ENCODE data around the gene RNASE8. TPM values are rescaled to one million over a fixed set of nuclear protein-coding genes. Genes with fewer than 3 reads are reported as not detected.
A peak's percentile ranks its signal among the peaks of the same experiment; 100 is the strongest.

Gene RNASE8
- total RNA-seq, 2 donors from 2014 or later: not detected

- Mint-ChIP-seq H3K4me1 (no peaks in the 10 kb centered on the region), H3K4me3 (no peak overlapping the region)
- H3K36me3 ChIP-seq (ENCODE audit: control insufficient read depth, insufficient read depth, low read length): peaks cover 87% of the 10 kb centered on the region
Observed at GRCh38 chr14:21087294-21088091, 29.9 kb downstream of the RNASE8 start.

DNA sequence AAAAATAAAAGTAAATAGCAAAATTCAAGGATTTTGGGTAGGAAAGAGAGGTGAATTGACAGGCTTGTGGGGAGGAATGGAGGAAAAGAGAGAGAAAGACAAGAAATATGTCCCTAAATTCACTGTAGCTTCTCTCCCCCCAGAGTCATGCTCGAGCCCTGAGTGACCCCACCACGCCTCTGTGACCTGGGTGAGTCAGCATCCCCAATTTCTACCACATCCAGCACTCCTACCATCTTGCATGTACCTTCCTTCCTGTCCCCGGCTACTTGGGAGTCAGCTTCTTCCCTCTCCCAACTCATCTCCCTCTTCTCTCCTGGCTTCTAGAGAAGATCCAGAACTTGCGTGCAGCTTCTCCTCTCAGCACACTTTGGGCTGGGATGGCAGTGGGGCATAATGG, 31.1 kb downstream of the RNASE8 start:
- 96 to 100% methylated on average over 1 to 4 of the region's 4 CpGs for WGBS, 2 experiments (ENCODE audit: insufficient coverage in 1 of 2, insufficient read length in 1 of 2)
- DNase-seq: no peak
- Histone ChIP-seq H3K9ac (ENCODE audit: extremely low read depth, low read length, poor library complexity, severe bottlenecking) (no peak overlapping the region), H3K4me3 (ENCODE audit: low read length) (no peak overlapping the region), H3K9me3 (ENCODE audit: control insufficient read depth, low read length) (no peaks in the 10 kb centered on the region), H3K36me3 (ENCODE audit: control insufficient read depth, insufficient read depth, low read length) (peaks cover 86% of the 10 kb centered on the region), H3K4me1 (ENCODE audit: control insufficient read depth, insufficient read depth, low read length) (peaks cover 10% of the 10 kb centered on the region), H3K27ac (ENCODE audit: low read depth, low read length) (no peak overlapping the region), H3K27me3 (ENCODE audit: control insufficient read depth, insufficient read depth, low read length, poor library complexity, severe bottlenecking) (no peaks in the 10 kb centered on the region)
- Mint-ChIP-seq H3K36me3 (ENCODE audit: low read depth) (peaks cover 71% of the 10 kb centered on the region), H3K9me3 (no peaks in the 10 kb centered on the region), H3K27me3 (ENCODE audit: insufficient read depth) (peaks cover 8% of the 10 kb centered on the region), H3K4me1 (peaks cover 10% of the 10 kb centered on the region), H3K27ac (no peak overlapping the region), H3K4me3 (no peak overlapping the region)
- TF ChIP-seq, protein P1, sequence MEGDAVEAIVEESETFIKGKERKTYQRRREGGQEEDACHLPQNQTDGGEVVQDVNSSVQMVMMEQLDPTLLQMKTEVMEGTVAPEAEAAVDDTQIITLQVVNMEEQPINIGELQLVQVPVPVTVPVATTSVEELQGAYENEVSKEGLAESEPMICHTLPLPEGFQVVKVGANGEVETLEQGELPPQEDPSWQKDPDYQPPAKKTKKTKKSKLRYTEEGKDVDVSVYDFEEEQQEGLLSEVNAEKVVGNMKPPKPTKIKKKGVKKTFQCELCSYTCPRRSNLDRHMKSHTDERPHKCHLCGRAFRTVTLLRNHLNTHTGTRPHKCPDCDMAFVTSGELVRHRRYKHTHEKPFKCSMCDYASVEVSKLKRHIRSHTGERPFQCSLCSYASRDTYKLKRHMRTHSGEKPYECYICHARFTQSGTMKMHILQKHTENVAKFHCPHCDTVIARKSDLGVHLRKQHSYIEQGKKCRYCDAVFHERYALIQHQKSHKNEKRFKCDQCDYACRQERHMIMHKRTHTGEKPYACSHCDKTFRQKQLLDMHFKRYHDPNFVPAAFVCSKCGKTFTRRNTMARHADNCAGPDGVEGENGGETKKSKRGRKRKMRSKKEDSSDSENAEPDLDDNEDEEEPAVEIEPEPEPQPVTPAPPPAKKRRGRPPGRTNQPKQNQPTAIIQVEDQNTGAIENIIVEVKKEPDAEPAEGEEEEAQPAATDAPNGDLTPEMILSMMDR (conservative IDR thresholded peaks at IDR 0.05): no peak

More at GRCh38 chr14:21087294-21088091, 29.9 kb downstream of the RNASE8 start:
- Histone ChIP-seq H3K4me1 (ENCODE audit: control insufficient read depth, insufficient read depth, low read length) (no peaks in the 10 kb centered on the region), H3K4me3 (ENCODE audit: low read length) (no peak overlapping the region), H3K27ac (ENCODE audit: low read depth, low read length) (peak overlapping the region; percentile 78), H3K9me3 (ENCODE audit: control insufficient read depth, low read length) (no peaks in the 10 kb centered on the region), H3K9ac (ENCODE audit: extremely low read depth, low read length, poor library complexity, severe bottlenecking) (no peak overlapping the region), H3K27me3 (ENCODE audit: control insufficient read depth, insufficient read depth, low read length, poor library complexity, severe bottlenecking) (no peaks in the 10 kb centered on the region)
- H3K9me3 Mint-ChIP-seq: no peaks in the 10 kb centered on the region
- WGBS, 2 experiments (ENCODE audit: insufficient coverage in 1 of 2, insufficient read length in 1 of 2): 69 to 83% methylated on average over 12 to 19 of the region's 19 CpGs
- peak; percentile 84 for DNase-seq
- H3K27ac Mint-ChIP-seq: no peak overlapping the region
- TF ChIP-seq, protein P1 (conservative IDR thresholded peaks at IDR 0.05): no peak
- H3K27me3 Mint-ChIP-seq (ENCODE audit: insufficient read depth): no peaks in the 10 kb centered on the region
- H3K36me3 Mint-ChIP-seq (ENCODE audit: low read depth): peaks cover 71% of the 10 kb centered on the region

DNA sequence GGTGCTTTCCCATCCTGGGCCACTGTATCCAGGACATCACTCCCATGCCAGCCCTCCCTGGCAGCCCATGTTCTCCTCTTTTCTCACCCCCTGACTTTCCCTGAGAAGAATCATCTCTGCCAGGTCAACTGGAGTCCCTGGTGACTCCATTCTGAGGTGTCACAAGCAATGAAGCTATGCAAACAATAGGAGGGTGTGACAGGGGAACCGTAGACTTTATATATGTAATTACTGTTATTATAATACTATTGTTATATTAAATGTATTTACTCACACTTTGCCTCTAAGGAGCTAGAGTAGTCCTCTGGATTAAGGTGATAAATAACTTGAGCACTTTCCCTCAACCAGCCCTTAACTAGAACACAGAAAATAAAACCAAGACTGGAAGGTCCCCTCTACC, 31.6 kb downstream of the RNASE8 start:
- Histone ChIP-seq H3K4me3 (ENCODE audit: low read length) (no peak overlapping the region), H3K9me3 (ENCODE audit: control insufficient read depth, low read length) (no peaks in the 10 kb centered on the region), H3K4me1 (ENCODE audit: control insufficient read depth, insufficient read depth, low read length) (peaks cover 12% of the 10 kb centered on the region), H3K27ac (ENCODE audit: low read depth, low read length) (no peak overlapping the region), H3K9ac (ENCODE audit: extremely low read depth, low read length, poor library complexity, severe bottlenecking) (no peak overlapping the region), H3K27me3 (ENCODE audit: control insufficient read depth, insufficient read depth, low read length, poor library complexity, severe bottlenecking) (no peaks in the 10 kb centered on the region), H3K36me3 (ENCODE audit: control insufficient read depth, insufficient read depth, low read length) (peaks cover 80% of the 10 kb centered on the region)
- H3K4me3 Mint-ChIP-seq: no peak overlapping the region
- peaks cover 15% of the 10 kb centered on the region for H3K4me1 Mint-ChIP-seq
- H3K27me3 Mint-ChIP-seq (ENCODE audit: insufficient read depth): peaks cover 9% of the 10 kb centered on the region
- no peak for DNase-seq
- H3K27ac Mint-ChIP-seq: no peak overlapping the region
- no CpG with 5 or more reads among the region's 1 CpG for WGBS, 2 experiments (ENCODE audit: insufficient coverage in 1 of 2, insufficient read length in 1 of 2)
- TF ChIP-seq, protein P1 (conservative IDR thresholded peaks at IDR 0.05): no peak
- H3K36me3 Mint-ChIP-seq (ENCODE audit: low read depth): peaks cover 68% of the 10 kb centered on the region
- H3K9me3 Mint-ChIP-seq: no peaks in the 10 kb centered on the region

Data from endodermal cell (in vitro differentiated cells).